T-helper 2 cell treated with Interferon-gamma antibody and Interleukin-4, amounts not matched to agents 5 μg/mL and 100 μg/mL, for 36 hours (primary cell): ENCODE data around the gene RBM17.

Experiments
- DNase-seq: peaks from one replicate; pipeline ENCODE4 v3.0.0; 2021; ENCODE audit warnings: low spot score
- H3K27ac Mint-ChIP-seq: one replicate; pipeline ENCODE4 v1.8.0; 2021; ENCODE audit warnings: mild to moderate bottlenecking, mixed read lengths
- H3K27me3 Mint-ChIP-seq: one replicate; pipeline ENCODE4 v1.8.0; 2021; ENCODE audit warnings: low read depth, mixed read lengths
- H3K36me3 Mint-ChIP-seq: one replicate; pipeline ENCODE4 v1.8.0; 2021; ENCODE audit warnings: low read depth, mixed read lengths
- H3K4me1 Mint-ChIP-seq: one replicate; pipeline ENCODE4 v1.8.0; 2021; ENCODE audit warnings: low read depth, mixed read lengths
- H3K4me3 Mint-ChIP-seq: one replicate; pipeline ENCODE4 v1.8.0; 2022; ENCODE audit warnings: mild to moderate bottlenecking, moderate library complexity, mixed read lengths
- H3K9me3 Mint-ChIP-seq: one replicate; pipeline ENCODE4 v1.8.0; 2021; ENCODE audit warnings: mixed read lengths

Gene RBM17

GRCh38 chr10:6079044-6079443 is 9.8 kb upstream of the RBM17 start:
- Mint-ChIP-seq H3K27me3 (no peaks in the 10 kb centered on the region), H3K4me1 (peaks cover 54% of the 10 kb centered on the region), H3K27ac (no peak overlapping the region), H3K4me3 (no peak overlapping the region), H3K9me3 (peaks cover 15% of the 10 kb centered on the region), H3K36me3 (peaks cover 15% of the 10 kb centered on the region)
- no peak for DNase-seq

- Mint-ChIP-seq H3K9me3 (peaks cover 15% of the 10 kb centered on the region), H3K4me1 (peaks cover 48% of the 10 kb centered on the region), H3K36me3 (peaks cover 15% of the 10 kb centered on the region), H3K4me3 (no peak overlapping the region), H3K27ac (peak overlapping the region; percentile 21), H3K27me3 (no peaks in the 10 kb centered on the region)
- no peak for DNase-seq
Observed at GRCh38 chr10:6080417-6080973, 8.3 kb upstream of the RBM17 start.

- H3K36me3 Mint-ChIP-seq, result peaks cover 15% of the 10 kb centered on the region
- peaks cover 15% of the 10 kb centered on the region for H3K9me3 Mint-ChIP-seq
- H3K27me3 Mint-ChIP-seq, result no peaks in the 10 kb centered on the region
- peak overlapping the region; percentile 85 for H3K4me3 Mint-ChIP-seq
- peak overlapping the region; percentile 92 for H3K27ac Mint-ChIP-seq
- peaks cover 57% of the 10 kb centered on the region for H3K4me1 Mint-ChIP-seq
- peak; percentile 50 for DNase-seq
Observed at GRCh38 chr10:6082496-6083395, 6.1 kb upstream of the RBM17 start.

- Mint-ChIP-seq H3K36me3 (peaks cover 15% of the 10 kb centered on the region), H3K9me3 (peaks cover 15% of the 10 kb centered on the region), H3K27ac (peak overlapping the region; percentile 92), H3K27me3 (no peaks in the 10 kb centered on the region), H3K4me3 (peak overlapping the region; percentile 85), H3K4me1 (peaks cover 64% of the 10 kb centered on the region)
- peak; percentile 90 for DNase-seq
Observed at GRCh38 chr10:6083523-6084475, 5.0 kb upstream of the RBM17 start.

GRCh38 chr10:6086375-6087233 is 2.2 kb upstream of the RBM17 start:
- Mint-ChIP-seq H3K36me3 (peaks cover 23% of the 10 kb centered on the region), H3K4me3 (peak overlapping the region; percentile 80), H3K9me3 (peaks cover 12% of the 10 kb centered on the region), H3K27me3 (no peaks in the 10 kb centered on the region), H3K4me1 (peaks cover 73% of the 10 kb centered on the region), H3K27ac (peak overlapping the region; percentile 88)
- DNase-seq, result peak; percentile 86

- Mint-ChIP-seq H3K27ac (peak overlapping the region; percentile 80), H3K36me3 (peaks cover 21% of the 10 kb centered on the region), H3K9me3 (no peaks in the 10 kb centered on the region), H3K4me3 (peak overlapping the region; percentile 98), H3K4me1 (peaks cover 67% of the 10 kb centered on the region), H3K27me3 (no peaks in the 10 kb centered on the region)
- DNase-seq, result no peak
Observed at GRCh38 chr10:6089334-6090219, 743 bp downstream of the RBM17 start.

GRCh38 chr10:6091630-6092029 is 2.8 kb downstream of the RBM17 start:
- Mint-ChIP-seq H3K4me3 (peak overlapping the region; percentile 59), H3K27ac (peak overlapping the region; percentile 54), H3K27me3 (no peaks in the 10 kb centered on the region), H3K4me1 (peaks cover 64% of the 10 kb centered on the region), H3K36me3 (peaks cover 25% of the 10 kb centered on the region), H3K9me3 (no peaks in the 10 kb centered on the region)
- no peak for DNase-seq

- Mint-ChIP-seq H3K36me3 (peaks cover 33% of the 10 kb centered on the region), H3K4me3 (peak overlapping the region; percentile 59), H3K27me3 (no peaks in the 10 kb centered on the region), H3K27ac (peak overlapping the region; percentile 54), H3K9me3 (no peaks in the 10 kb centered on the region), H3K4me1 (peaks cover 60% of the 10 kb centered on the region)
- no peak for DNase-seq
Observed at GRCh38 chr10:6092731-6093130, 3.9 kb downstream of the RBM17 start.

- no peak overlapping the region for H3K27ac Mint-ChIP-seq
- peaks cover 44% of the 10 kb centered on the region for H3K4me1 Mint-ChIP-seq
- peaks cover 39% of the 10 kb centered on the region for H3K36me3 Mint-ChIP-seq
- no peak for DNase-seq
- H3K4me3 Mint-ChIP-seq, result no peak overlapping the region
- H3K27me3 Mint-ChIP-seq, result no peaks in the 10 kb centered on the region
- no peaks in the 10 kb centered on the region for H3K9me3 Mint-ChIP-seq
Observed at GRCh38 chr10:6095810-6096570, 7.2 kb downstream of the RBM17 start.

GRCh38 chr10:6097063-6097462 is 8.2 kb downstream of the RBM17 start:
- H3K4me3 Mint-ChIP-seq, result no peak overlapping the region
- H3K27me3 Mint-ChIP-seq, result no peaks in the 10 kb centered on the region
- no peak for DNase-seq
- H3K36me3 Mint-ChIP-seq, result peaks cover 41% of the 10 kb centered on the region
- H3K9me3 Mint-ChIP-seq, result no peaks in the 10 kb centered on the region
- peaks cover 33% of the 10 kb centered on the region for H3K4me1 Mint-ChIP-seq
- H3K27ac Mint-ChIP-seq, result no peak overlapping the region

GRCh38 chr10:6098156-6098555 is 9.3 kb downstream of the RBM17 start:
- no peak overlapping the region for H3K4me3 Mint-ChIP-seq
- H3K36me3 Mint-ChIP-seq, result peaks cover 42% of the 10 kb centered on the region
- DNase-seq, result no peak
- H3K9me3 Mint-ChIP-seq, result no peaks in the 10 kb centered on the region
- H3K4me1 Mint-ChIP-seq, result peaks cover 25% of the 10 kb centered on the region
- peak overlapping the region; percentile 26 for H3K27ac Mint-ChIP-seq
- no peaks in the 10 kb centered on the region for H3K27me3 Mint-ChIP-seq

GRCh38 chr10:6100370-6100769 is 11.5 kb downstream of the RBM17 start:
- no peaks in the 10 kb centered on the region for H3K9me3 Mint-ChIP-seq
- H3K27me3 Mint-ChIP-seq, result no peaks in the 10 kb centered on the region
- no peak overlapping the region for H3K27ac Mint-ChIP-seq
- peaks cover 46% of the 10 kb centered on the region for H3K36me3 Mint-ChIP-seq
- H3K4me3 Mint-ChIP-seq, result no peak overlapping the region
- H3K4me1 Mint-ChIP-seq, result peaks cover 20% of the 10 kb centered on the region
- DNase-seq, result no peak
